ENCODE results near the gene THTPA.

GRCh38 chr14:23578560-23579310, 22.7 kb downstream of the THTPA start, which contains the start of gene JPH4:
- TF ChIP-seq EZH2 (IDR thresholded peaks at IDR 0.05; ENCODE audit: low read depth), result no peak
- TF ChIP-seq CTCF (conservative IDR thresholded peaks at IDR 0.05), result no peak
